HepG2 (cell line): ENCODE data around the gene ZNF3. TPM values are rescaled to one million over a fixed set of nuclear protein-coding genes. Genes with fewer than 3 reads are reported as not detected.

Source experiments
- DRAP1 ChIP-seq: IDR thresholded peaks from 2 replicates; pipeline ENCODE4 v1.6.1; 2016; ENCODE audit warnings: missing genetic modification reagents, missing compliant biosample characterization
- GATAD1 ChIP-seq: IDR thresholded peaks from 2 replicates; pipeline ENCODE4 v1.6.1; 2016; ENCODE audit warnings: missing genetic modification reagents, missing compliant biosample characterization
- GLI4 ChIP-seq: sonication (generic); formaldehyde crosslinking; IDR thresholded peaks from 2 replicates; pipeline ENCODE4 v1.5.1; 2020; ENCODE audit warnings: missing genetic modification reagents, mild to moderate bottlenecking, moderate library complexity, borderline replicate concordance
- ISL2 ChIP-seq: sonication (generic); formaldehyde crosslinking; IDR thresholded peaks from 2 replicates; pipeline ENCODE4 v1.5.0; 2020; ENCODE audit warnings: missing genetic modification reagents
- MIER2 ChIP-seq: IDR thresholded peaks from 2 replicates; pipeline ENCODE4 v1.6.1; 2016; ENCODE audit warnings: missing biosample characterization, missing genetic modification reagents
- NAIF1 ChIP-seq: sonication (generic); formaldehyde crosslinking; IDR thresholded peaks from 2 replicates; pipeline ENCODE4 v1.5.0; 2020; ENCODE audit warnings: mild to moderate bottlenecking, missing genetic modification reagents, borderline replicate concordance
- NR2F2 ChIP-seq: IDR thresholded peaks from 2 replicates; pipeline ENCODE4 v1.6.1; 2012; ENCODE audit warnings: low read depth, inconsistent platforms, borderline replicate concordance
- REPIN1 ChIP-seq: sonication (generic); formaldehyde crosslinking; IDR thresholded peaks from 2 replicates; pipeline ENCODE4 v1.8.0; 2022; ENCODE audit warnings: missing genetic modification reagents, low read depth, mild to moderate bottlenecking, borderline replicate concordance
- RNF2 ChIP-seq: fragments of 450-650 bp; conservative IDR thresholded peaks from 2 replicates; pipeline ENCODE4 v1.6.1; 2016; ENCODE audit warnings: low read depth
- SIN3A ChIP-seq: IDR thresholded peaks from 2 replicates; pipeline ENCODE4 v1.6.1; 2011; ENCODE audit warnings: low read depth, mild to moderate bottlenecking, control low read depth, low read length, borderline replicate concordance
- SMAD9 ChIP-seq: sonication (generic); formaldehyde crosslinking; IDR thresholded peaks from 2 replicates; pipeline ENCODE4 v1.5.1; 2020; ENCODE audit warnings: mild to moderate bottlenecking, missing genetic modification reagents
- TBX2 ChIP-seq: sonication (generic); formaldehyde crosslinking; IDR thresholded peaks from 2 replicates; pipeline ENCODE4 v1.5.0; 2020; ENCODE audit warnings: missing genetic modification reagents, mild to moderate bottlenecking, borderline replicate concordance
- ZKSCAN1 ChIP-seq: fragments of 150-350 bp; IDR thresholded peaks from 2 replicates; pipeline ENCODE4 v1.6.1; 2014; ENCODE audit warnings: low read length
- ZNF224 ChIP-seq: sonication (generic); formaldehyde crosslinking; IDR thresholded peaks from 2 replicates; pipeline ENCODE4 v1.5.0; 2020; ENCODE audit warnings: mild to moderate bottlenecking, missing genetic modification reagents
- ZNF251 ChIP-seq: sonication (generic); formaldehyde crosslinking; IDR thresholded peaks from 2 replicates; pipeline ENCODE4 v1.9.0; 2021; ENCODE audit warnings: mild to moderate bottlenecking, missing genetic modification reagents
- ZNF264 ChIP-seq: sonication (generic); formaldehyde crosslinking; IDR thresholded peaks from 2 replicates; pipeline ENCODE4 v1.4.0; 2020; ENCODE audit warnings: missing genetic modification reagents
- ZNF276 ChIP-seq: sonication (generic); formaldehyde crosslinking; IDR thresholded peaks from 2 replicates; pipeline ENCODE4 v1.4.0; 2020; ENCODE audit warnings: mild to moderate bottlenecking, low read depth, missing genetic modification reagents
- ZNF30 ChIP-seq: sonication (generic); formaldehyde crosslinking; IDR thresholded peaks from 2 replicates; pipeline ENCODE4 v1.5.0; 2020; ENCODE audit warnings: mild to moderate bottlenecking, missing genetic modification reagents
- ZNF326 ChIP-seq: sonication (generic); formaldehyde crosslinking; IDR thresholded peaks from 2 replicates; pipeline ENCODE4 v1.4.0; 2020; ENCODE audit warnings: missing genetic modification reagents, borderline replicate concordance
- ZNF451 ChIP-seq: sonication (generic); formaldehyde crosslinking; IDR thresholded peaks from 2 replicates; pipeline ENCODE4 v1.5.0; 2020; ENCODE audit warnings: mild to moderate bottlenecking, missing genetic modification reagents
- ZNF460 ChIP-seq: sonication (generic); formaldehyde crosslinking; IDR thresholded peaks from 2 replicates; pipeline ENCODE4 v1.5.1; 2020; ENCODE audit warnings: missing genetic modification reagents, mild to moderate bottlenecking, borderline replicate concordance
- ZNF552 ChIP-seq: sonication (generic); formaldehyde crosslinking; IDR thresholded peaks from 2 replicates; pipeline ENCODE4 v1.9.0; 2022; ENCODE audit warnings: missing genetic modification reagents, mild to moderate bottlenecking, borderline replicate concordance
- ZNF556 ChIP-seq: sonication (generic); formaldehyde crosslinking; IDR thresholded peaks from 2 replicates; pipeline ENCODE4 v1.4.0; 2020; ENCODE audit warnings: mild to moderate bottlenecking, missing genetic modification reagents, borderline replicate concordance
- ZNF557 ChIP-seq: sonication (generic); formaldehyde crosslinking; IDR thresholded peaks from 2 replicates; pipeline ENCODE4 v1.4.0; 2020; ENCODE audit warnings: missing genetic modification reagents
- ZNF558 ChIP-seq: sonication (generic); formaldehyde crosslinking; IDR thresholded peaks from 2 replicates; pipeline ENCODE4 v1.9.0; 2022; ENCODE audit warnings: mild to moderate bottlenecking, missing genetic modification reagents, borderline replicate concordance
- ZNF569 ChIP-seq: sonication (generic); formaldehyde crosslinking; IDR thresholded peaks from 2 replicates; pipeline ENCODE4 v1.5.0; 2020; ENCODE audit warnings: mild to moderate bottlenecking, missing genetic modification reagents, moderate library complexity, borderline replicate concordance
- ZNF761 ChIP-seq: sonication (generic); formaldehyde crosslinking; conservative IDR thresholded peaks from 2 replicates; pipeline ENCODE4 v1.4.0; 2020; ENCODE audit warnings: mild to moderate bottlenecking, missing genetic modification reagents
- ZNF83 ChIP-seq: sonication (generic); formaldehyde crosslinking; IDR thresholded peaks from 2 replicates; pipeline ENCODE4 v1.4.0; 2020; ENCODE audit warnings: missing genetic modification reagents, mild to moderate bottlenecking, borderline replicate concordance
- ZNF879 ChIP-seq: sonication (generic); formaldehyde crosslinking; IDR thresholded peaks from 2 replicates; pipeline ENCODE4 v1.8.1; 2023; ENCODE audit warnings: missing genetic modification reagents
- polyA plus RNA-seq, 8 experiments: library from polyadenylated mRNA; depleted of rRNA in 3 of 8; stranded (reverse) in 7 of 8; unstranded in 1 of 8; fragments of >200 nt; fragmentation: Illumina TruSeq in 4 of 8; extraction: Trizol in 4 of 8; gene quantifications; 2 replicates each; pipeline versions ENCODE4 v1.2.1 to v1.2.3, GENCODE V29; 2011 to 2016; ENCODE audit warnings: low read depth in 4 of 8, missing spikeins in 1 of 8, mixed read lengths in 1 of 8; ENCODE audit not compliant: insufficient read depth in 1 of 8
- total RNA-seq, 5 experiments: library from RNA; depleted of rRNA; stranded (reverse); fragments of >200 nt; fragmentation: Illumina TruSeq; extraction: Trizol; gene quantifications; 2 replicates each; pipeline ENCODE4 v1.2.3, GENCODE V29; 2016; ENCODE audit warnings: low read depth in 1 of 5

The ZNF3 gene
- total and polyA plus RNA-seq, 2 of the 13 experiments (the other 11 are each of a cell fraction or from before 2014, with no cell fraction given), result 33.7 to 56.9 TPM

- no peak for TF ChIP-seq ZNF460 (CRISPR knock-in tag)
- peak; percentile 80; the same call in 1 of the 2 replicates for TF ChIP-seq ZNF552
- TF ChIP-seq ZNF224 (CRISPR knock-in tag), result peak; percentile 73; the same call in 1 of the 2 replicates
- peak; percentile 99 for TF ChIP-seq RNF2
- peak; percentile 78; the same call in 1 of the 2 replicates for TF ChIP-seq SIN3A
- peak; percentile 87 for TF ChIP-seq ZNF761 (CRISPR knock-in tag)
- TF ChIP-seq ZNF251 (CRISPR knock-in tag), result peak; percentile 67; the same call in 1 of the 2 replicates
- TF ChIP-seq NR2F2, result no peak
- no peak for TF ChIP-seq ZNF569 (CRISPR knock-in tag)
- TF ChIP-seq GLI4 (CRISPR knock-in tag), result peak; percentile 48; the same call in 1 of the 2 replicates
- TF ChIP-seq ZNF557 (CRISPR knock-in tag), result peak; percentile 93; the same call in 1 of the 2 replicates
- TF ChIP-seq REPIN1 (CRISPR knock-in tag), result peak; percentile 85
- TF ChIP-seq ZNF879, result peak; percentile 91; the same call in 1 of the 2 replicates
- no peak for TF ChIP-seq ZNF264 (CRISPR knock-in tag)
- no peak; the same call in 1 of the 2 replicates for TF ChIP-seq MIER2 (CRISPR knock-in tag)
- TF ChIP-seq ZNF30, result peak; percentile 90; the same call in 1 of the 2 replicates
- TF ChIP-seq ZKSCAN1, result no peak
- peak; percentile 87; the same call in 1 of the 2 replicates for TF ChIP-seq ZNF83 (CRISPR knock-in tag)
- TF ChIP-seq DRAP1 (CRISPR knock-in tag), result peak; percentile 83
- peak; percentile 74; the same call in 1 of the 2 replicates for TF ChIP-seq TBX2
- peak; percentile 94; the same call in 1 of the 2 replicates for TF ChIP-seq ZNF558
- TF ChIP-seq NAIF1 (CRISPR knock-in tag), result 0 out of 2 replicates have a peak, but pooled peaks have one; percentile 37
- TF ChIP-seq ZNF451 (CRISPR knock-in tag), result peak; percentile 92; the same call in 1 of the 2 replicates
- TF ChIP-seq GATAD1 (CRISPR knock-in tag), result peak; percentile 91
- peak; percentile 87; the same call in 1 of the 2 replicates for TF ChIP-seq ZNF276
- TF ChIP-seq ZNF326 (CRISPR knock-in tag), result no peak
- TF ChIP-seq ISL2 (CRISPR knock-in tag), result peak; percentile 57
- TF ChIP-seq SMAD9 (CRISPR knock-in tag), result no peak
- TF ChIP-seq ZNF556 (CRISPR knock-in tag), result peak; percentile 85; the same call in 1 of the 2 replicates
Observed at GRCh38 chr7:100088621-100089457, 7.3 kb upstream of the ZNF3 start, which contains the start of gene COPS6 (continued).
